ENCODE measurements around the gene RPRM.

GRCh38 chr2:153476816-153477635, 1.5 kb downstream of the RPRM start:
- TF ChIP-seq CTCF (IDR thresholded peaks at IDR 0.05 in 8 of 11, conservative IDR thresholded peaks at IDR 0.05 in 3 of 11) (peak in 3 of 11 experiments; percentile 17 to 26 (median 23)), POLR2A (IDR thresholded peaks at IDR 0.05) (no peak)

Measured in spleen (tissue), 7 donors.